ENCODE measurements around the gene CAMK2G.

GRCh38 chr10:73910764-73911552, 36.6 kb upstream of the CAMK2G start, which contains the start of gene PLAU:
- TF ChIP-seq EZH2 (IDR thresholded peaks at IDR 0.05; ENCODE audit: insufficient read depth, poor library complexity, severe bottlenecking) (no peak), EZH2phosphoT487 (IDR thresholded peaks at IDR 0.05; ENCODE audit: insufficient read depth, low read depth) (no peak)
